Measurements from ENCODE around the gene ANXA2.

The ANXA2 gene

DNA sequence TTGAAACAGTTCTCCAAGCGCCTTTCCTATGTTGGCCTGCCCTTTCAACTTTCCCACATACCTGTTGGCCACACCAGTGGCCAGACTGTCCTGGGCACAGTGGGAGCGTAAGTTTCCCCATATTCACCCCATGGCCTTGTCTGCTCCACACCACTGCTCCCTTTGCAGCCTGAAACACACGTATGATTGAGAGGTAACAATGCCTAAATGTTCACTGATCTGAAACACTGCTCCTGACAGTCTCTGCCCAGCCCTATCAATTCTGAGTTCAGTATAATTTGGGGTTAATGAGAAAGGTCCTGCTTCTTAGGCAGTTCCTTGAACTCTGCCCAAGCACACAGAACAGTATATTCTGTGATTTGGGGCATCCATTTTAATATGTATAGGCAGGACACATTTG lies 52.2 kb downstream of the ANXA2 start:
- Histone ChIP-seq H2AFZ (ENCODE audit: low read depth, low read length) (no peak overlapping the region), H3K4me2 (ENCODE audit: low read length) (no peak overlapping the region), H3K4me3 (ENCODE audit: low read length) (no peak overlapping the region), H3K27me3 (ENCODE audit: low read depth, low read length) (no peaks in the 10 kb centered on the region), H4K20me1 (ENCODE audit: insufficient read depth, low read length) (no peaks in the 10 kb centered on the region), H3K4me1 (ENCODE audit: low read length) (no peaks in the 10 kb centered on the region), H3K36me3 (replicated peaks; ENCODE audit: low read depth, low read length) (peaks cover 30% of the 10 kb centered on the region), H3K9ac (ENCODE audit: low read length) (no peak overlapping the region), H3K79me2 (ENCODE audit: low read length) (no peaks in the 10 kb centered on the region), H3K9me3 (ENCODE audit: insufficient read depth, low read length) (no peaks in the 10 kb centered on the region), H3K27ac (ENCODE audit: low read length) (no peak overlapping the region)
- no peak for TF ChIP-seq EZH2phosphoT487 (IDR thresholded peaks at IDR 0.05; ENCODE audit: low read depth)
- TF ChIP-seq, protein P1, sequence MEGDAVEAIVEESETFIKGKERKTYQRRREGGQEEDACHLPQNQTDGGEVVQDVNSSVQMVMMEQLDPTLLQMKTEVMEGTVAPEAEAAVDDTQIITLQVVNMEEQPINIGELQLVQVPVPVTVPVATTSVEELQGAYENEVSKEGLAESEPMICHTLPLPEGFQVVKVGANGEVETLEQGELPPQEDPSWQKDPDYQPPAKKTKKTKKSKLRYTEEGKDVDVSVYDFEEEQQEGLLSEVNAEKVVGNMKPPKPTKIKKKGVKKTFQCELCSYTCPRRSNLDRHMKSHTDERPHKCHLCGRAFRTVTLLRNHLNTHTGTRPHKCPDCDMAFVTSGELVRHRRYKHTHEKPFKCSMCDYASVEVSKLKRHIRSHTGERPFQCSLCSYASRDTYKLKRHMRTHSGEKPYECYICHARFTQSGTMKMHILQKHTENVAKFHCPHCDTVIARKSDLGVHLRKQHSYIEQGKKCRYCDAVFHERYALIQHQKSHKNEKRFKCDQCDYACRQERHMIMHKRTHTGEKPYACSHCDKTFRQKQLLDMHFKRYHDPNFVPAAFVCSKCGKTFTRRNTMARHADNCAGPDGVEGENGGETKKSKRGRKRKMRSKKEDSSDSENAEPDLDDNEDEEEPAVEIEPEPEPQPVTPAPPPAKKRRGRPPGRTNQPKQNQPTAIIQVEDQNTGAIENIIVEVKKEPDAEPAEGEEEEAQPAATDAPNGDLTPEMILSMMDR (IDR thresholded peaks at IDR 0.05; ENCODE audit: low read depth, low read length), result no peak

DNA sequence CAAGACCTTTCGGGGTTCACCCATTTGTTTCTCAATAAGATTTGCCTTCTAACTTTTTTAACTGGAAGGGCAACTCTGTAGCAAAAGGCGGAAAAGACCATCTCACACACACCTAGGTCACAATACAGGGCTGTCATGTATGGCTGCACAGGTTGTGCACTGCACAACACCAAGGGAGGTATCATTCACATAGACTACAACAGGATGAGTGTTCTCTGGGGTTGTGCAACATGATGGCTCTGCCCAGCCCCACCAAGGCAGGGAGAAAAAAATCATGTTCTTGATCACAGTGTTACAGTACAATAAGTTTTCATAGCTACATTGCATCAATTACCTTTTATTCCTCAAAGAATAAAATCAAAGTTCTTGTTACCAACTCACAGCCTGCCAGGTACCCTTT lies 52.8 kb downstream of the ANXA2 start:
- H3K27me3 ChIP-seq (ENCODE audit: low read depth, low read length), result no peaks in the 10 kb centered on the region
- TF ChIP-seq, protein P1 (IDR thresholded peaks at IDR 0.05; ENCODE audit: low read depth, low read length), result no peak
- TF ChIP-seq EZH2phosphoT487 (IDR thresholded peaks at IDR 0.05; ENCODE audit: low read depth), result no peak
- no peaks in the 10 kb centered on the region for H3K9me3 ChIP-seq (ENCODE audit: insufficient read depth, low read length)
- peaks cover 30% of the 10 kb centered on the region for H3K36me3 ChIP-seq (replicated peaks; ENCODE audit: low read depth, low read length)
- no peaks in the 10 kb centered on the region for H3K79me2 ChIP-seq (ENCODE audit: low read length)
- no peak overlapping the region for H3K9ac ChIP-seq (ENCODE audit: low read length)
- H3K27ac ChIP-seq (ENCODE audit: low read length), result no peak overlapping the region
- H2AFZ ChIP-seq (ENCODE audit: low read depth, low read length), result no peak overlapping the region
- H3K4me1 ChIP-seq (ENCODE audit: low read length), result no peaks in the 10 kb centered on the region
- no peak overlapping the region for H3K4me3 ChIP-seq (ENCODE audit: low read length)
- H4K20me1 ChIP-seq (ENCODE audit: insufficient read depth, low read length), result no peaks in the 10 kb centered on the region
- H3K4me2 ChIP-seq (ENCODE audit: low read length), result no peak overlapping the region

DNA sequence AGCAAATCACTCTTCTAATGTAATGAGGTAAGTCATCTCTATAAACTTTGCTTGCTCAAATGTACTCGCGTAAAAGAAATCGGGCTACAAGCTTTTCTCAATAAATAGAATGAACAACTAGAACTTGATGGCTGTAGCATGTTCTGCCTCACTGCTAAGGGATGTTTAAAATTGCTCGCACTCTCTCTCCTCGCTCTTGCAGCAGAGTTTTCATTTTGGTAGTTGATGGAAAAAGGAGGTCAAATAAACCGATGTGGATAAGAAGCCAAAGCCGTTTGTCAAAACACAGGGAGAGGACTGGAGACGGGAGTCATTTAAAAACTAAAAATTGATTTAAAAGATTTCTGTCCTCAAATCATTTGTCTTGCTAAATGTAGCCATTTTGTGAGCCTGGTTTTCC lies 53.3 kb downstream of the ANXA2 start:
- no peaks in the 10 kb centered on the region for H3K9me3 ChIP-seq (ENCODE audit: insufficient read depth, low read length)
- no peak overlapping the region for H3K9ac ChIP-seq (ENCODE audit: low read length)
- H3K79me2 ChIP-seq (ENCODE audit: low read length), result no peaks in the 10 kb centered on the region
- no peaks in the 10 kb centered on the region for H4K20me1 ChIP-seq (ENCODE audit: insufficient read depth, low read length)
- H3K27me3 ChIP-seq (ENCODE audit: low read depth, low read length), result no peaks in the 10 kb centered on the region
- no peak overlapping the region for H3K4me3 ChIP-seq (ENCODE audit: low read length)
- no peaks in the 10 kb centered on the region for H3K4me1 ChIP-seq (ENCODE audit: low read length)
- TF ChIP-seq, protein P1 (IDR thresholded peaks at IDR 0.05; ENCODE audit: low read depth, low read length), result no peak
- no peak for TF ChIP-seq EZH2phosphoT487 (IDR thresholded peaks at IDR 0.05; ENCODE audit: low read depth)
- H3K27ac ChIP-seq (ENCODE audit: low read length), result no peak overlapping the region
- no peak overlapping the region for H2AFZ ChIP-seq (ENCODE audit: low read depth, low read length)
- H3K4me2 ChIP-seq (ENCODE audit: low read length), result no peak overlapping the region
- H3K36me3 ChIP-seq (replicated peaks; ENCODE audit: low read depth, low read length), result peaks cover 30% of the 10 kb centered on the region

GRCh38 chr15:60343221-60343970 lies 54.4 kb downstream of the ANXA2 start:
- Histone ChIP-seq H3K4me2 (ENCODE audit: low read length) (no peak overlapping the region), H3K9ac (ENCODE audit: low read length) (no peak overlapping the region), H3K36me3 (replicated peaks; ENCODE audit: low read depth, low read length) (peaks cover 24% of the 10 kb centered on the region), H3K4me1 (ENCODE audit: low read length) (no peaks in the 10 kb centered on the region), H3K4me3 (ENCODE audit: low read length) (no peak overlapping the region), H2AFZ (ENCODE audit: low read depth, low read length) (no peak overlapping the region), H3K79me2 (ENCODE audit: low read length) (no peaks in the 10 kb centered on the region), H3K27ac (ENCODE audit: low read length) (no peak overlapping the region), H4K20me1 (ENCODE audit: insufficient read depth, low read length) (no peaks in the 10 kb centered on the region), H3K9me3 (ENCODE audit: insufficient read depth, low read length) (no peaks in the 10 kb centered on the region), H3K27me3 (ENCODE audit: low read depth, low read length) (no peaks in the 10 kb centered on the region)
- TF ChIP-seq, protein P1 (IDR thresholded peaks at IDR 0.05; ENCODE audit: low read depth, low read length), result no peak
- TF ChIP-seq EZH2phosphoT487 (IDR thresholded peaks at IDR 0.05; ENCODE audit: low read depth), result no peak

All from OCI-LY3 (cell line).